Activated T-cell treated with anti-CD3 and anti-CD28 coated beads for 24 hours (primary cell): ENCODE measurements around the gene PNISR.

Experiments used
- DNase-seq: peaks from one replicate; pipeline ENCODE4 v3.0.0-alpha.2; 2020; ENCODE audit warnings: low read depth

Gene PNISR

DNA sequence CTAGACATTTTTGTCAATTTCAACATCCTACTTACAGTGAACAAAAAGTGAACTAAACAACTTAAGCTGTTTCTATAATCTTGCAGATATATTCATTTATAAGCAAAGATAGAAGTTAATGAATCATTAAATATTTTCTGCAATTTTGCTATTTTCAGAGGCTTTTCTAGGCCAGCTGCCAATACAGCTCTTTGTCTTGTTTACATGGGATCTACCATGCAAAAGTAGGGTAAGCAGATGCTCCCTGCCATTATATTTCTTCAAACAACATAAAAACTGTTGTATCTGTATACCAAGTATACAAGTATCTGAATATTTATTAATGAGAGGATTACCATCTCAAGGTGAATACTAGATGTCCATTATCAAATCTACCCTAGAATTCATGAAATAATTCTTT is 15.4 kb downstream of the PNISR start:
- DNase-seq = no peak

DNA sequence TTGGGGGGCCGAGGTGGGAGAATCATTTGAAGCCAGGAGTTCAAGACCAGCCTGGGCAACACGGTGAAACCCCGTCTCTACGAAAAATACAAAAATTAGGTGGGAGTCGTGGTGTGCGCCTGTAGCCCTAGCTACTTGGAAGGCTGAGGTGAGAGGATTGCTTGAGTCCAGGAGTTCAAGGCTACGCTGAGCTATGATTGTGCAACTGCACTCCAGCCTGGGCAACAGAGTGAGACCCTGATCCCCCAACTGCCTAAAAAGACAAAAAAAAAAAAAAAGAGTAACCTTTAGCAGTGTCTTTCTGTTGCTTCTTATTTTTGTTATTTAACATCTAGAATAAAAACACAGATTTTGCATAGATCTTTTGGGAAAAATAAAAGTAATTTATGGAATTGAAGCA is 18.0 kb downstream of the PNISR start:
- DNase-seq = no peak

DNA sequence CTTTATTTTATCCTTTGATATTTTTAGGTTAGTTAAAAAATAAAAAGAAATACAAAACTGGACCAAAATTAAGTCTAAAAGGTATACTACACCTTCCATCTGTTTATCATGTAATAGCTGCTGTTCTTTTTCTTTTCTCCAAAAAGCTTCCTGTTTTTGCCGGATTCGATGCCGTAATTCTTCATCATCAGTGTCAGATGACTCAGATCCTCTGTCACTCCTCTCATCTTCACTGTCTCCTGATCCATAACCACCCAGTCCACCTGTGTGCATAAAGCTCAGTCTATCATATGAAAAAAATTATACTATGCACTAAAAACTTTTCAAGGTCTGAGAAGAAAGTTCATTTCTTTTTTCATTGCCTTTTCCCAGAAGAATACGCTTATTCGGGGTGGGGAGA is 22.7 kb downstream of the PNISR start:
- DNase-seq = no peak

DNA sequence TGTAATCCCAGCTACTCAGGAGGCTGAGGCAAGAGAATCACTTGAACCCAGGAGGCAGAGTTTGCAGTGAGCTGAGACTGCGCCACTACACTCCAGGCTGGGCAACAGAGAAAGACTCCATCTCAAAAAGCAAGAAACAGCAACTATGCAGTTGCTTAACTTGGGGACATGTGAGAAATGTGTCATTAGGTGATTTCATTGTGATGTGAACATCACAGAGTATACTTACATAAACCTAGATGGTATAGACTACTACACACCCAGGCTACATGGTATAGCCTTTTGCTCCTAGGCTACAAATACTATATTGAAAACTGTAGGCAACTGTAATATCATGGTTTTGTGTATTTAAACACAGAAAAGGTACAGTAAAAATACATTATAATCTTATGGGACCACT is 27.8 kb downstream of the PNISR start:
- DNase-seq = no peak

DNA sequence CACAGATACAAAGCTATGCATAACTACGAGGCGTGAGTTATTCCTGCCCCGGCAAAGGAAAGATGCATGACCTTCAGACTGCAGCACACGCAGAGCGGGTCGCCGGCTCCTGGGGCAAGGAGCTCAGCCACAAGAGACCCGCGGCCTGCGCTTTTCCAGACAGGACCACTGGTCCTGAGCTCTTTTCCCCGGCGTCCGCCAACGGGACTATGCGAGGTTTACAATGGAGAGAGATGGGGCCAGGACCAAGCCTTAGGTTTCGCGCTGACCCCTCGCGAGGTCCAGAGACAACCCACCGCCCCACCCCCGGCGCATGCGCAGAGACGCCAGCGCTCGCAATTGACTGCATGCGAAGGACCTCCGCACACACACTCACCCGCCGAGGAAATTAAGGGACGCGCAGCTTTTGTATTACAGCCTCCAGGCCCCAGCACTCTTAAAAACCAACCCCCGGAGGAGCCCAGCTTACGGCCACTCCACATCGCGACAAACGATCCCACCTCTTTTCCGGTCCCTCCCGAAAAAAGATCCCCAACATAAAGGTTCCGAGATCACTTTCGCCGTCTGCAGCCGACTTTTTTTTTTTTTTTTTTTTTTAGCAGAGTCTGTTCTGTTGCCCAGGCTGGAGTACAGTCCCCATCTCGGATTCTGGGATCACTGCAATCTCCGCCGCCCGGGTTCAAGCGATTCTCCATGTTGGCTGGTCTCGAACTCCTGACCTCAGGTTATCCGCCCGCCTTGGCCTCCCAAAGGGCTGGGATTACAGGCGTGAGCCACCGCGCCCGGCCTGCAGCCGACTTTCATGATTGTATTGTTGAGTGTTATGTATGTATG is 31.2 kb downstream of the PNISR start, which contains the start of gene COQ3:
Gene COQ3 (minus strand): TSS at position 498 of the 834 bp plus-strand sequence. CDS start 16 bp downstream, at position 482.
- peak; percentile 51 for DNase-seq

DNA sequence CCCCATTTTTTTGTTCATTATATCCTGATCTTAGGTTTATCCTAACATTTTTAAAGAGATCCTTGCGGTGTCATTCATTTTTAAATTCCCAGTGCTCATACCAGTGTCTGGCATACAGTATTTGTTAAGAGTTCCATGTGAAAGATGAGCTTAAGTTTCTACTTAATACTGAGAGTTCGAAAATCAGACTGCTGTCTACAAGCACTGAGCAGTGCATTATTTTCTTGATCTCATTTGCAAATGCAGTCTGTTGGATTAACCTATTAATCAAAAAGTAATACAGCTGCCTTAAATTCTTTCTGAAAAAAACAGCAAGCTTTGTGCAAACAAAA is 31.8 kb downstream of the PNISR start:
- no peak for DNase-seq

DNA sequence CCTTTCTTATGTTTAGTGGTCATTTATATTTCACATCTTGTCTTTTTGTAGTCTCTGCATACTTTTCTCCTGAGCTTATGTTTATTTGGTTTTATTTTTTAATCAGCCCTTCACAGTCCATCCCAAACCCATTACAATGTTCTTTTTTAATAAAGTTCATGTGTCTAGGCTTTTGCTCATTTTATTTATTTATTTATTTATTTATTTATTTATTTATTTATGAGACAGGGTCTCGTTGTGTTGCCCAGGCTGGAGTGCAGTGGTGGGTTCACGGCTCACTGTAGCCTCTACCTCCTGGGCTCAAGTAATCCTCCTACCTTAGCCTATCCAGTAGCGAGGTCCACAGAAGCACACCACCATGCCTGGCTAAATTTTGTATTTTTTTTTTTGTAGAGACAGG is 34.2 kb downstream of the PNISR start:
- no peak for DNase-seq

DNA sequence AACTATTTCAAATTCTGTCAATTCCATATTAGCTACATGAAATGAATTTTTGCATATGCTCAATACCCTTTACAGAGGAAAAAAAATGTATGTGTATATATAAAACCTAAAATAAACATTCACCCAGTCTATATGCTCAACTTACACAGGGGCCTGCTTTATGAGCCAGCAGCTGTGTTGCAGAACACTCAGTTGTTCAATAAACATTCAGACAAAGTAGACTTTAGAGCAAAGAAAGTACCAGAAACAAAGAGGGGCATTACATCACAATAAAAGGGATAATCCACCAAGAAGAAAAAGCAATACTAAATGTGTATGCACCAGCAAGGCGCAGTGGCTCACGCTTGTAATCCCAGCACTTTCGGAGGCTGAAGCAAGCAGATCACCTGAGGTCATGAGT is 40.6 kb downstream of the PNISR start:
- no peak for DNase-seq

DNA sequence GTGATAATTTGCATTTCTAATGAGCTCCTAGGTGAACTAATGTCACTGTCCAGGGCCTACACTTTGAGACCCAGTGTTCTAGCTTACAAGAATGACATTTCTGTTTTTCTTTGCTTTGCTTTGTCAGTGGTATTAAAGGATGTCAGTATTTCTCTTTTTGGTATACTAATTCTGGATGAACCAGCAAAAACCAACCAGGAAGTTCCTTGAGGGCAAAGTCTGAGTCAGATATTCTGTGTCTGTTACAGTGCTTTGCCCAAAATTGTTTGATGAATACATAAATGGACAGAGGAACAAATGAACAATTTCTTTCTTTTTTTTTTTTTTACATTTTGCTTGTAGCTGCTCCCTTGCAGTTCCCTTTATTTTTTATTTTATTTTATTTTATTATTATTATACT is 46.5 kb downstream of the PNISR start:
- DNase-seq = no peak

DNA sequence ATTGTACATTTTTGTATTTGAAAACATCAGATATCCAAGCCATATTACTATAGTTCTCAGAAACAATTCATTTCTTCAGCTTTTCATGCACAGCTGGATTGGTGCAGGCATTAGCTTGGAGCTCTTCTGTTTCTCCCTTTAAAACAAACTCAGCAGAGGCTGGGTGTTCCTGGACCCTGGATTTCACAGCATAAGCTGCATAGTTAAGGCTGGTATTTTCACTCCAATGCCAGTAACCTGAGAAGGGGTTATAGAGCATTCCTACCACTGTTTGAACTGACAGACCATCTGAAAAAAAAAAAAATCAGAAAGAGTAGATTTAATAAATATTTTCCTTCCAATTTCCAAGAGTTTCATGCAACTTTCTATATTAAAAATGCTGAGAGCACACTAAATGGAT is 55.6 kb downstream of the PNISR start:
- DNase-seq = no peak

DNA sequence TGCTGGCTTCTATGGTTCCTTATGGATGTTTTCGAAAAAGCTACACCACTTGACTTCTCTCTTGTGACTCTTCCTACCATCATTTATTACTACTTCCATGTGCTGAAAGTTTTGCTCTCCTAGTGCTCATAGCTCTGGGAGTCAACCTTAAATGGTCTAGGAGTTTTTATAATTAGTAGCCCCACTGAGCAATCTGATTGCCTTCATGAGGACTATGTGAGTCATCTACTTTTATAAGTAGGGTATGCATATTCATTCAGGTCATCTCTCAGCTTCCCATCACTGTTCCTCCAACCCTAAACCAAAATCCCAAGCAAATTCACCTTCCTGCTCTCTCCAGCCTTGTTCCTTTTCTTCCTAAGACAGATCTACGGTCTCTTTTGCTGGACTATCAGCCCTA is 58.3 kb downstream of the PNISR start:
- DNase-seq = no peak

DNA sequence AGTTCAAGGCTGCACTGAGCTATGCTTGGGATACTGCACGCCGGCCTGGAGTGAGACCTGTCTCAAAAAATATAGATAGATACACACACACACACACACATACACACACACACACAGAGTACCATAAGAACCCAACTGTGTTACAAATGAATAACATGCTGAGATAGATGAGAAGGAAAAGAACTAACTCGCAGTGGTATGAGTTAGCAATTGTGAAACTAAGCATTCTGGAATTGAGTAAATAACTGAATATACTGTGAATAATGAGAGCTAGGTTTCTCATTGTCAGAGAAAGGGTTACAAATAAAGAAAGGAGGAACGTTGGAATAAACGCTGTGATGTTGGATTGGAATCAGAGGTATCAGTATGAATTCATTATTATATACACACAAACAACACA is 61.1 kb downstream of the PNISR start:
- DNase-seq = no peak

DNA sequence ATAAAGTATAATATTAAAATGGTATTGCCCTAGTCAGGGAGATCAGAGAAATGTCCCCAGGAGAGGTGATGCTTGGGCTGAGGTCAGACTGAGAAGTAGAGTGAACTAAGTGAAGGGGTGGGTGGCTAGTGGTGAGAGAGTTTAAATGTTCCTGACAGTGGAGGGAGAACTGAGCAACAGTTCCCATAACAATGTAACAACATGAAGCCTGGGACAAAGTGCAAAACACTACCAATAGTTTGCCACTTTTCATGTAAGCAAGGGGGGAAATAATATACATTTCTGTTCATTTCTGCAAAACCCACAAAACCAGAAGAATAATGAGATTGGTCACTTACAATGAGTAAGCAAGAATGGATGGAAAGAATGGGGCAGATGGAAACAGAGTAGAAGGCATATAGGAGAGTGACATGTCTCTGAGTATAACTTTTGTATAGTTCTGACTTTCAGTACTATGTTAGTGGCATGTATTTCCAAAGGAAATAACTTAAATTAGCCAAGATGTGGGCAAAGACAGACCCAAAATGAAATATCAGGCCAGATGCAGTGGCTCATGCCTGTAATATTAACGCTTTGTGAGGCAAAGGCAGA is 62.3 kb downstream of the PNISR start:
- DNase-seq = no peak

DNA sequence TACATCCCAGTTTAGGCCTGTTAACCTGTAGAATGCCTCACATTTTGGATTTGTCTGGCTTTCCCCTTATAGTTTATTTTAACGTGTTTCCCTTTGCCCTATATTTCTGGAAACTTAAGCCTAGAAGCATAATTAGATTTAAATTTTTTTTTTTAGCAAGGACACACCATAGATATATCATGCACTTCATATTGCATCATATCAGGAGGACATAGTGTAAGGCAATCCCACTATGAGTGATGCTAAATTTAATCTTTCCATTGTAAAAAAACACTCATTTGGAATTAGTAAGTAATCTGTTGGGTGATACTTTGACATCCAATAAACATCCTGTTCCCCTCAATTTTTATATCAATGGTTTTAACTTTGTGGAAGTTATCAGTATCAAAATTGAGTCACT is 65.3 kb downstream of the PNISR start:
- no peak for DNase-seq

DNA sequence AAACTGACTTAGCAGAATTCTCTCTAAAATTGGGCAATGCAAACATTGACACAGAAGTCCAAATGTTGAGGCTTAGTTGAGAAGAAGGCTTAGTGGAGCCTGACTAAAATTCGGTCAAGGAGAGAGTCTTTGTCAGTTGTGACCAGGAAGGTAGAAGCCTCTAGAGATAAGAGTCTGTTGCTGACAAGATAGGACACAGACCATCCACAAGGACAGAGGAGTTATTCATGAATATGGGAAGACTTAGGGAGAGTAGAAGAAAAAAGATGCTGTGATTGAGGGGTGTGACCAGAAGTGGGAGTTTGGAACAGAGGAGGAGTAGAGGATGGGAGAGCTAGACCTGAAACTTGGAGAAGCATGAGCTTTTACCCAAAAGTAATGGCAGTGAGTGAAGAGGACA is 68.5 kb downstream of the PNISR start:
- no peak for DNase-seq

DNA sequence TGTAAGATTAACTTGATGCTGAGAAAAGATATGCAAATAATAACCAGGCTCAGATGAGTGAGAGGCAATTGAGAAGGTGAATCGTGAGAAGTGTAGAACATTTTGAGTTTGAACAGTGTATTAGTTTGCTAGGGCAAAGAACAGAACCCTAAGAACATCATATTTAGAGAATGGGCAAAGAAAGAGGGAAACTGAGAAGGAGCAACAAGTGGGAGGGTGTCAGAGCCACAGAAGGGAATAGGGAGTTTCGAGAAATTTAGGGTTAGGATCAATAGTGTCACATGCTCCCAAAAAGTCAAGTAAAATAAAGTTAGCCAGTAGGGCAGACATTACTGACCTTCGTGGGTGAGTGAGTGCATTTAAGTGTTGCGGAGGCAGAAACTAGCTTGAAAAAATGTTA is 70.1 kb downstream of the PNISR start:
- no peak for DNase-seq

DNA sequence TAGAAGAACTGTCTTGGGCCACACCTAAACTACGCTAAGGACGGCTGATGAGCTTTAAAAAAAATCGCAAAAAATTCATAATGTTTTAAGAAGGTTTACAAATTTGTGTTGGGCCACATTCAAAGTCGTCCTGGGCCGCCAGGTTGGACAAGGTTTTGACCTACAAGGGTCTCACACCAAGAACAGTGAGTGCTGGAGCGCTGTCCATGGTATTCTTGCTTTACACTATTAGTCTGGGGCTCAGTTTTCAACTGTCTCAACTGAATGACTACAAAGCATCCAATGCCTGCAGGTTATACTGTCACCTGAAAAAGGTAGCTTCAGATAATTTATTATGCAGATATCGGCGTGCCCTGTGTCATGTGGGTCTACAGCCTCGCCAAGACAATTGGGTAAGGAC is 72.0 kb downstream of the PNISR start:
- DNase-seq = no peak

DNA sequence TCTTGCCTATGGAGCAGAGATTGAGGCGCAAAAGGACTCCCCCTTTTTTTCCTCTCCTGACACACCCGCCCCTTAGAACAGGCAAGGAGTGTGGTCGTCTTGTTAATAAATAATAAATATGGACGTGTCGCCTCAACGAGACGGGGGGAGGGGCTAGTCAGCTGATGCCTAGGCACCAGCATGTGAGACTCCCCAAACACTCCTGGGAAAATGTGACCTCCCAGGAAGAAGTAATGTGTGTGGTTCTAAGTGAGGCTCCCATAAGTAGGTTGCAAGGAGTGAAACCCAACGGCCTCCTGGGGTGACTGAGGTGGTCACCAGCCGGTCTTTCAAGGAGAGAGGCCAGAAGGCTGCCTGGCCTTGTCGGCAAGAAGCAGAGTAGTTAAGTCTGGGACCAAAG is 74.5 kb downstream of the PNISR start:
- no peak for DNase-seq

DNA sequence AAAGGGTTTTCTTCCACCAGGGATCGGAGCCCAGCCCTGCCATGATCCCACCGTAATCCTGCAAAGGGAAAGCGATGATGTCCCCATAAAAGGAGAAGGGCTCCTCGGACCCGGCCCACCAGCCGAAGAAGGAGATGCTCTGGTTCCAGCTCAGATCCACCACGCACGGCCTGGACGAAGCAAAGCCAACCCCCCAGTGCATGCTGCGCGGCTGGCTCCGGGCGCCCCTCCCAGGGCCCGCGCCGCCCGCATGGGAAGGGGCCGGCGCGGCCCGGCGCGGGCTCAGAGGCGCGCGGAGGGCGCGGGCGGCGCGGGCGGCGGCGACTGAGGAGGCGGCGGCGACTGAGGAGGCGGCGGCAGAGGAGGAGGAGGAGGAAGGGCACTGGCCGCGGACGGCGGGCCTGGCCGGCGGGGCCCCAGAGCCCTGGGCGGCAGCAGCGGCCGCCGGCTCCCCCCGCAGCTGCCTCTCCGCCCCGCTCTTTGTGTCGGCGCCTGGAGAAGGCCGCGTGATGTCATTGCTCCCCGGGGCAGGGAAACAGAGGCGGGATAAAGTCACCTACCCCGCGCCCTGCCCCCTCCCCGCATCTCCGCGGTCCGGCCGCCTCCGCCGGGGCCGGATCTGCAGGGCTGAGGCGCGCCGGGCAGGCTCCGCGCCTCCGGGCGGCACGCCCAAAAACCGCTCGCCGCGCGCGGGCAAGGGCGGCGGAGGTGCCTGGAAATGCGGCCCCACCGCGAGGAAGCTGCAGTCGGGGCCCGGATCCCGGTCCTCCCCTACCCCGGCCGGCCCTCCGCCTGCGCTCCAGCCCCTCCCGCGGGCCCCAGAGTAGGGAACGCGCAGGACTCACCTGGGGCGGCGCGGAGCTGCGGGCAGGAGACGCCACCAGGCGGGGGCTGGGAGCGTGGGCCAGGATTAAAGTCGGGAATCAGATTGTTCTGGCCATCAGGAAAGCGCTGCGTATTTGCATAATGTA is 75.7 kb downstream of the PNISR start, which contains the start of gene FAXC:
Gene FAXC (minus strand): TSS at position 504 of the 971 bp plus-strand sequence. CDS start 302 bp downstream, at position 202.
- DNase-seq = no peak

DNA sequence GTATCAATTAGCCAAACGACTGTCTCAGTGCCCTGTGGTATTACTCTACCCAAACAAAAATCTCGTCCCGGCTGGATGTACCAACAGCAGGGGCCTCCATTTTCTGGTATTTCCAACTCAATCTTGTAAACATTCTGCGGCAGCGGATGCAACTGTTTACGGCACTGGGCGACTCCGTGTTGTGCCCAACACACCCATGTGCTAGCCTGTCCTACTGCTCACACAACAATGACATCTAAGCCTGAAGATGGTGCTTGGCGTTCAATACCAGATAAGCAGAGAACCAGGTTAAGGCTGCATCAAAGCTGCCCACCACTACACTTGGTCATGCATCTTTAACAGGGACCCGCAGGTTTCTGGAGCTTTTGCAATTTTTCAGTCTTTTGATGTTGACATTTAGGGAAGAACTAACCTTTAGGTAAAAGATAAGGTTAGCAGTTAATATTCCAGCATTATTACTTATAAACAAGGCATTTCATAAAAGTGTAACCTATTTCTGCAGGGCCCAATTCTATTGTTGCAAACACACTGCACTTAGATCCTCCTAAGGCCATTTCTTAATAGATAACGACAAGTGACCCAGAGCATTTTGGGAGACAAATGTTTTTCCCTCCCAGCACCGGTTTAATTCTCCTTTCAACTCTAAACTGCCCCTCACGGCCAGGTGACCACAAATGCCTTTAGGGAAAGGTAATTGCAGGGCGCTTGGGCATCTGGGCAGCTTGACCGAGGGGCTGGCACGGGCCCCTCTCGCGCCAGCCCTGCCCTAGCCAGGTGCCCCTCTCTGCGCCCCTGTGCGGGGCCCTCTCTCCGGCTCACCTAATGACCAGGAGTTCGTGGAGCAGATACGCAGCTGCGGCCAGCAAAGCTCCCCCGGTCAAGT is 76.6 kb downstream of the PNISR start:
- no peak for DNase-seq
